Measurements from ENCODE around the gene OR2T10.

- TF ChIP-seq POLR2AphosphoS5 (IDR thresholded peaks at IDR 0.05) (no peak), CTCF (IDR thresholded peaks at IDR 0.05) (no peak), EP300 (IDR thresholded peaks at IDR 0.05) (no peak)
Observed at GRCh38 chr1:248627971-248628844, 30.7 kb upstream of the OR2T10 start.

Measured in sigmoid colon (tissue), 4 donors.